HepG2 (cell line): Measurements from ENCODE around the gene CD7. TPM values are rescaled to one million over a fixed set of nuclear protein-coding genes. Genes with fewer than 3 reads are reported as not detected.

ENCODE experiments used
- ATF7 ChIP-seq, 2 experiments: fragments of 450-650 bp in 1 of 2; sonication (generic) in 1 of 2; formaldehyde crosslinking in 1 of 2; IDR thresholded peaks; 2 replicates each; pipeline versions ENCODE4 v1.4.0 to v1.6.1; 2016 to 2020; ENCODE audit warnings: antibody characterized with exemption in 1 of 2, mild to moderate bottlenecking in 1 of 2, missing genetic modification reagents in 1 of 2
- ESRRA ChIP-seq: sonication (generic); formaldehyde crosslinking; IDR thresholded peaks from 2 replicates; pipeline ENCODE4 v1.5.1; 2020; ENCODE audit warnings: mild to moderate bottlenecking, low read depth, missing genetic modification reagents
- FOXK1 ChIP-seq: sonication (generic); formaldehyde crosslinking; IDR thresholded peaks from 2 replicates; pipeline ENCODE4 v1.4.0; 2020; ENCODE audit warnings: low read depth, missing genetic modification reagents, borderline replicate concordance
- HNRNPH1 ChIP-seq: fragments of 200-400 bp; formaldehyde crosslinking; optimal IDR thresholded peaks from 2 replicates; pipeline ENCODE3; 2017; ENCODE audit warnings: mild to moderate bottlenecking, low read depth, low read length
- HNRNPK ChIP-seq: fragments of 200-400 bp; formaldehyde crosslinking; IDR thresholded peaks from 2 replicates; pipeline ENCODE4 v1.6.1; 2018; ENCODE audit warnings: low read length, low read depth, moderate library complexity, mild to moderate bottlenecking; ENCODE audit not compliant: poor library complexity, severe bottlenecking
- KLF16 ChIP-seq, 2 experiments: sonication (generic) in 1 of 2; formaldehyde crosslinking in 1 of 2; IDR thresholded peaks; 2 replicates each; pipeline versions ENCODE4 v1.6.1 to v1.8.0; 2016 to 2023; ENCODE audit warnings: missing genetic modification reagents in 2 of 2, missing compliant biosample characterization in 1 of 2
- NR1H2 ChIP-seq: sonication (generic); formaldehyde crosslinking; IDR thresholded peaks from 2 replicates; pipeline ENCODE4 v1.8.1; 2022; ENCODE audit warnings: low read depth, missing genetic modification reagents, borderline replicate concordance
- NR2F1 ChIP-seq, 2 experiments: fragments of 450-650 bp in 1 of 2; formaldehyde crosslinking in 1 of 2; IDR thresholded peaks; 2 replicates each; pipeline versions ENCODE4 v1.5.0 to v1.6.1; 2016 to 2020; ENCODE audit warnings: mild to moderate bottlenecking in 1 of 2, missing compliant biosample characterization in 1 of 2, missing genetic modification reagents in 1 of 2, moderate library complexity in 1 of 2
- PATZ1 ChIP-seq: sonication (generic); formaldehyde crosslinking; IDR thresholded peaks from 2 replicates; pipeline ENCODE4 v1.4.0; 2020; ENCODE audit warnings: missing genetic modification reagents
- ZBTB25 ChIP-seq: IDR thresholded peaks from 2 replicates; pipeline ENCODE4 v1.6.1; 2018; ENCODE audit warnings: missing genetic modification reagents
- ZBTB44 ChIP-seq: sonication (generic); formaldehyde crosslinking; IDR thresholded peaks from 2 replicates; pipeline ENCODE4 v1.4.0; 2020; ENCODE audit warnings: missing genetic modification reagents
- ZNF629 ChIP-seq: sonication (generic); formaldehyde crosslinking; conservative IDR thresholded peaks from 2 replicates; pipeline ENCODE4 v1.5.0; 2020; ENCODE audit warnings: missing genetic modification reagents
- polyA plus RNA-seq, 8 experiments: library from polyadenylated mRNA; depleted of rRNA in 3 of 8; stranded (reverse) in 7 of 8; unstranded in 1 of 8; fragments of >200 nt; fragmentation: Illumina TruSeq in 4 of 8; extraction: Trizol in 4 of 8; gene quantifications; 2 replicates each; pipeline versions ENCODE4 v1.2.1 to v1.2.3, GENCODE V29; 2011 to 2016; ENCODE audit warnings: low read depth in 4 of 8, missing spikeins in 1 of 8, mixed read lengths in 1 of 8; ENCODE audit not compliant: insufficient read depth in 1 of 8
- total RNA-seq, 5 experiments: library from RNA; depleted of rRNA; stranded (reverse); fragments of >200 nt; fragmentation: Illumina TruSeq; extraction: Trizol; gene quantifications; 2 replicates each; pipeline ENCODE4 v1.2.3, GENCODE V29; 2016; ENCODE audit warnings: low read depth in 1 of 5
- TF ChIP-seq, protein P1 (sequence below): sonication (generic); formaldehyde crosslinking; IDR thresholded peaks from 2 replicates; pipeline ENCODE4 v1.9.0; 2021; ENCODE audit warnings: missing genetic modification reagents, borderline replicate concordance
- TF ChIP-seq, protein P2 (sequence below): sonication (generic); formaldehyde crosslinking; IDR thresholded peaks from 2 replicates; pipeline ENCODE4 v1.4.0; 2020; ENCODE audit warnings: mild to moderate bottlenecking, missing genetic modification reagents
- TF ChIP-seq, protein P3 (sequence below): sonication (generic); formaldehyde crosslinking; IDR thresholded peaks from 2 replicates; pipeline ENCODE4 v1.4.0; 2020; ENCODE audit warnings: missing genetic modification reagents

CD7 gene
- total and polyA plus RNA-seq, 2 of the 13 experiments (the other 11 are each of a cell fraction or from before 2014, with no cell fraction given): 67.6 to 76.4 TPM

DNA sequence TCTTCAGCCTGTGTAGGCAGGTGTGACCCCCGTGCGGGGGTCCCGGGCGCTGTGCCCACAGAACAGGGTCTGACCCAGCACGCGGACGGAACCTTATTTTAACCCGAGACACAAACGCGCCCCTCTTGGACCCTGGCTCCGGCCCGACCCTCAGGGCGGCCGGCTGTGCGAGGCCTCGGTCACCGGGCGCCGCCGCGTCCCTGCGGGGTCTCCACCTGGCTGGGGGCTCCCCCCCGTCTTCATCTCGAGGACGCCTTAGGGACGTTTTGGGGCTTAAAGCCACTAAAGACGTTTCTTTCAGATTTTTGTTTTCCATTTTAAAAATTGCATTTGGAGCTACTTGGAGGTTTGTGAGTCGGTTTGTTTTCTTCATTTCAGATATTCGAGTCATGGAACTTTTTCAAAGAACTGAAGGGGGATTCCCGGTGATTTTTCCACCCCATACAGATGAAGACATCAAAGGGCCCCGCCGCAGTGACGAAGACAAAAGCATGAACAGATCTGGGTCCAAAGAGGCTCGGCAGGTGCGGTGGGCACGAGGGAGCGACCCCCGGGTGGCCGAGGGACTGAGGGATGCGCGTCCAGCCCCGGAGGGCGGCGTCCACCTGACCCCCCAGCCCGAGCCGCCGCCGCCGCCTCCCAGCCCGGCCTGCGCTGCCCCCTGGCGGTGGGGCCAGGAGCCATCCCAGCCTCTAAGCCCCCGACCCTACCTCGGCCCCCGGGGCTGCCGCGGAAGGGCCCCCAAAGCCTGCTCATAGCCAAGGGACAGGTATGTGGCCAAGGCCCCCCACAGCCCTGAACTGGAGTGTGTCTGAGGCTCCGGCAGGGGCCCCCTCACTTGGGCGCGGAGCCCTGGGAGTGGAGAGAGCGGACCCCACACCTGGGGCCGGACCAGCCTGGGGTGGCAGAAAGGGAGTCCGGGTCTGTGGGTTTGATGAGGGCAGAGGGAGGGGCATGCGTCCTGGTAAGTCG lies 3.8 kb upstream of the CD7 start (continued):
- TF ChIP-seq, protein P1, sequence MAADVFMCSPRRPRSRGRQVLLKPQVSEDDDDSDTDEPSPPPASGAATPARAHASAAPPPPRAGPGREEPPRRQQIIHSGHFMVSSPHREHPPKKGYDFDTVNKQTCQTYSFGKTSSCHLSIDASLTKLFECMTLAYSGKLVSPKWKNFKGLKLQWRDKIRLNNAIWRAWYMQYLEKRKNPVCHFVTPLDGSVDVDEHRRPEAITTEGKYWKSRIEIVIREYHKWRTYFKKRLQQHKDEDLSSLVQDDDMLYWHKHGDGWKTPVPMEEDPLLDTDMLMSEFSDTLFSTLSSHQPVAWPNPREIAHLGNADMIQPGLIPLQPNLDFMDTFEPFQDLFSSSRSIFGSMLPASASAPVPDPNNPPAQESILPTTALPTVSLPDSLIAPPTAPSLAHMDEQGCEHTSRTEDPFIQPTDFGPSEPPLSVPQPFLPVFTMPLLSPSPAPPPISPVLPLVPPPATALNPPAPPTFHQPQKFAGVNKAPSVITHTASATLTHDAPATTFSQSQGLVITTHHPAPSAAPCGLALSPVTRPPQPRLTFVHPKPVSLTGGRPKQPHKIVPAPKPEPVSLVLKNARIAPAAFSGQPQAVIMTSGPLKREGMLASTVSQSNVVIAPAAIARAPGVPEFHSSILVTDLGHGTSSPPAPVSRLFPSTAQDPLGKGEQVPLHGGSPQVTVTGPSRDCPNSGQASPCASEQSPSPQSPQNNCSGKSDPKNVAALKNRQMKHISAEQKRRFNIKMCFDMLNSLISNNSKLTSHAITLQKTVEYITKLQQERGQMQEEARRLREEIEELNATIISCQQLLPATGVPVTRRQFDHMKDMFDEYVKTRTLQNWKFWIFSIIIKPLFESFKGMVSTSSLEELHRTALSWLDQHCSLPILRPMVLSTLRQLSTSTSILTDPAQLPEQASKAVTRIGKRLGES: no peak
- TF ChIP-seq, protein P2, sequence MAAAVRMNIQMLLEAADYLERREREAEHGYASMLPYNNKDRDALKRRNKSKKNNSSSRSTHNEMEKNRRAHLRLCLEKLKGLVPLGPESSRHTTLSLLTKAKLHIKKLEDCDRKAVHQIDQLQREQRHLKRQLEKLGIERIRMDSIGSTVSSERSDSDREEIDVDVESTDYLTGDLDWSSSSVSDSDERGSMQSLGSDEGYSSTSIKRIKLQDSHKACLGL: peak; percentile 1; the same call in 1 of the 2 replicates
- TF ChIP-seq ESRRA (CRISPR knock-in tag) (peak; percentile 60; the same call in 1 of the 2 replicates), ZBTB44 (no peak), HNRNPK (peak; percentile 42), KLF16 (CRISPR knock-in tag; IDR thresholded peaks at IDR 0.05) (no peak), NR1H2 (CRISPR knock-in tag) (peak; percentile 61; the same call in 1 of the 2 replicates), FOXK1 (no peak), ZNF629 (no peak), HNRNPH1 (peak; percentile 8), NR2F1 (CRISPR knock-in tag; IDR thresholded peaks at IDR 0.05) (peak in 1 of 2 experiments; percentile 21; a peak in 1 of 4 replicates), ZBTB25 (CRISPR knock-in tag) (peak; percentile 24; the same call in 1 of the 2 replicates), ATF7 (IDR thresholded peaks at IDR 0.05) (no peak), ATF7 (CRISPR knock-in tag; IDR thresholded peaks at IDR 0.05) (0 out of 2 replicates have a peak, but pooled peaks have one; percentile 31), PATZ1 (CRISPR knock-in tag) (peak; percentile 97)
- TF ChIP-seq, protein P3, sequence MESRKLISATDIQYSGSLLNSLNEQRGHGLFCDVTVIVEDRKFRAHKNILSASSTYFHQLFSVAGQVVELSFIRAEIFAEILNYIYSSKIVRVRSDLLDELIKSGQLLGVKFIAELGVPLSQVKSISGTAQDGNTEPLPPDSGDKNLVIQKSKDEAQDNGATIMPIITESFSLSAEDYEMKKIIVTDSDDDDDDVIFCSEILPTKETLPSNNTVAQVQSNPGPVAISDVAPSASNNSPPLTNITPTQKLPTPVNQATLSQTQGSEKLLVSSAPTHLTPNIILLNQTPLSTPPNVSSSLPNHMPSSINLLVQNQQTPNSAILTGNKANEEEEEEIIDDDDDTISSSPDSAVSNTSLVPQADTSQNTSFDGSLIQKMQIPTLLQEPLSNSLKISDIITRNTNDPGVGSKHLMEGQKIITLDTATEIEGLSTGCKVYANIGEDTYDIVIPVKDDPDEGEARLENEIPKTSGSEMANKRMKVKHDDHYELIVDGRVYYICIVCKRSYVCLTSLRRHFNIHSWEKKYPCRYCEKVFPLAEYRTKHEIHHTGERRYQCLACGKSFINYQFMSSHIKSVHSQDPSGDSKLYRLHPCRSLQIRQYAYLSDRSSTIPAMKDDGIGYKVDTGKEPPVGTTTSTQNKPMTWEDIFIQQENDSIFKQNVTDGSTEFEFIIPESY (CRISPR knock-in tag): peak; percentile 66
